HG02885 (cell line): ENCODE measurements around the gene CCT5.
"Not testable (repeated sequence)": the region's sequence is repeated elsewhere in the genome, so short reads cannot be mapped to it uniquely, and the experiment has no call there.

Experiments
- ATAC-seq: cut with Tn5 transposase; IDR thresholded peaks from one replicate; pipeline ENCODE4 v1.9.1; 2021; ENCODE audit warnings: mild to moderate bottlenecking; ENCODE audit not compliant: unreplicated experiment, poor library complexity

The CCT5 gene

DNA sequence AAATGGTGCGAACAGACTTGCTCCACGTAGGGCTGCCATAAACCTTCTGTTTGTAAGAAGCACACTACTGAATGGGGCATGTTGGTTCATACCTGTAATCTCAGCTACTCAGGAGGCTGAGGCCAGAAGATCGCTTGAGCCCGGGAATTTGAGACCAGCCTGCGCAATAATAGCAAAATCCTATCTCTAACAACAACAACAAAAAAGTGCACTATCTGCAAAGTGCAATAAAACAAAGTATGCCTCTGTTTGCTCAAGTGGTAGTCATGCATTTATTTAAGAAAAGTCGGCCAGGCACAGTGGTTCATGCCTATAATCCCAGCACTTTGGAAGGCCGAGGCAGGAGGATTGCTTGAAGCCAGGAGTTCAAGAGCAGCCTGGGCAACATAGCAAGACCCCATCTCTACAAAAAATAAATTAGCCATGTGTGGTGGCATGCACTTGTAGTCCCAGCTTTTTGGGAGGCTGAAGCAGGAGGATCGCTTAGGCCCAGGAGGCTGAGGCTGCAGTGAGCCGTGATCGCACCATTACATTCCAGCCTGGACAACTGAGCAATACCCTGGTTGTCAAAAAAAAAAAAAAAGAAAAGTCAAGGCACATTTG lies 5.6 kb upstream of the CCT5 start:
- no peak for ATAC-seq

DNA sequence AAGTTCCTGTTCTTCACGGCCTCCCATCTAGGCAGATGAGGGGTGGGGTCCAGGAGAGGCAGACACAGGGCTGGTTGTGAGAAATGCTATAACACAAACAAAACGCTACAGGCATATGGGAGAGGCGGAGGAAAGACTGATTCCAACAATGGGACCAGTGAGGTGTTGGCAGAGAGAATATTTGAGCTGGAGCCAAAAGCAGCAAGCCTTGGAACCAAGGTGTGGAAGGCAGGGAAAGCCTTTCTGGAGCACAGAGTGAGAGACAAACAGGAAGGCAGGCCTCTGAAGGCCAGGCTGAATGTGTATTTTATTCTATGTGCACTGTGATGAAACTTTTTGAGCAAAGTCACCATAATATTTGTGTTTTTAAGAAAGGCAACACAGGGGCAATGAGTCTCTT lies 3.3 kb upstream of the CCT5 start:
- ATAC-seq: no peak

DNA sequence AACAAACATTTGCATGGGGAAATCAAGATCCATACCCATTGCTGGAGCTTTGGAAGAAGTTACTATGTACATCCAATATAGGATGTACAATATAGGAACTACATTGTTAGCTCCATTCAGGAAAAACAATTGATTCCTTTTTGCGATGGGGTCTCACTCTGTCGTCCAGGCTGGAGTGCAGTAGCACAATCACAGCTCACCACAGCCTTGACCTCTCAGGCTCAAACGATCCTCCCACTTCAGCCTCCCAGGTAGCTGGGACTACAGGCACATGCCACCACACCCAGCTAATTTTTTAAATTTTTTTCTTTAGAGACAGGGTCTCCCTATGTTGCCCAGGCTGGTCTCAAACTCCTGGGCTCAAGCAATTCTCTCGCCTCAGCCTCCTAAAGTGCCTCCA lies 2.9 kb upstream of the CCT5 start:
- not testable (repeated sequence) for ATAC-seq

DNA sequence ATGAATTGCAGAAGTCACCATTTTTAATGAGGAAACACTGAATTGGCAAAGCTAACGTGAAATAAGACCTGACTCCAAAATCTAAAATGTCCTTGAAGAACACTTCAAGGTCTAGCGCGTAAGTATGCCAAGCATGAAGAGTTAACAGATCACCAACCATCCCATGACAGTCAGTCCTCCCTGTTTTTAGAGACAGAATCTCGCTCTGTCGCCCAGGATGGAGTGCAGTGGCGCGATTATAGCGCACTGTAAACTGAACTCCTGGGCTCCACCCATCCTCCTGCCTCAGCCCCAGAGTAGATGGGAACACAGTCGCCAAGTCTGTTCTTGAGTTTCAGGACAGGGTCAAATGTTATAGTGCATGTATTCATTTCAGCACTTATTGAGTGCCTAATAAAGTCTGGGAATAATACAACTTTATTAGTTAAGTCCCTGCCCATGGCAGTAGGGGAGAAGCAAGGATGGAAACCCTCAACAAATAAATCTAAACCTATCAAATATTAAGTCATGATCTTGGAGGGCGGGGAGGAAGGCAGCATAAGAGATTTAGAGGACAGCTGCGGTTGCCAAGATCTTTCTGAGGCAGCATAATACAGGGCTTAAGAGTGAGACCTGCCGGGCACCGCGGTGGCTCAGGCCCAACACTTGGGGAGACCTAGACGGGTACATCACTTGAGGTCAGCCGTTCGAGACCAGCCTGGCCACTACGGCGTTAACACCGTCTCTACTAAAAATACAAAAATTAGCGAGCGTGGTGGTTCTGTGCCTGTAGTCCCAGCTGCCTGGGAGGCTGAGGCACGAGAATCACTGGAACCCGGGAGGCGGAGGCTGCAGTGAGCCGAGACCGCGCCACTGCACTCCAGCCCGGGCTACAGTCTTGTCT lies 1.5 kb upstream of the CCT5 start:
- peak; percentile 6 for ATAC-seq

DNA sequence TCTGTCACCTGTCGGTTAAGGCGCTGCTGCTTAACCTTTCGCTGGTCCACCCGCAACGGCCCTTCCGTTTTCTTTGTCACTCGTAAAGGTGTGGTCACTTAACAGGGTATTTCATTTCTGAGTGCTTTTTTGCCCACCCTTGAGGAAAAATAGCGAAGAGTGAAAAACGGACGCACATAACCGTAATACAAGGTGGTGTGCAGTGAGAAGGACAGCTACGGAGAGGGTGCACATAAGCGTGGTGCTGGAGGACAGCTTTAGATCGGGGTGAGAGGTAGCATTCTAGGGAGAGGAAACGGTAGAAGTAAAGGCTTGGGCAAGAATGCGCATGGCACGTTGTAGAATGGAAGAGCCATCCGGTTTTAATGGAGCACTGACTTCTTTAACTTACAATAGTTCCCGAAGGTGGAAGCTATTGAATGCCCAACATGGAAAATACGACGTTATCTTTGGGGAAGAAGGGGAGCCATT lies 761 bp downstream of the CCT5 start:
- peak; percentile 11 for ATAC-seq

DNA sequence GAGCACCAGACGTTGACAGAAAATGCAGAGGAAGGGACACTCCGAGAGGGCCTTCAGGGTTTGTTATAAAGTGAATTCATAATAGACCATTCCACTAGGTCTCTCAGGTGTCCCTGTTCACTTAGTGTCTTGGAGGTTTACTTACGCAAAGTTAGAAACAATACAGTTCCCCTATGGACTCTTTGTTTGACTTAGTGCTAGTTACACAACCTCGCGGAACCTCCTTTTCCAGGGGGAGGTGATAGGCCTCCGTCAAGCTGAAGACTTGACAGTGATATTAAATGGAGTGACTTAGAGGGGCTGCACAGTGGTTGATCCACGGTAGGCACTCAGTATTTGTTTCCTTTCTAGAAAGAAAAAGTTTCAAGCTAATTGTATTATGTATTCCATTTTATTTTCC lies 1.3 kb downstream of the CCT5 start:
- no peak for ATAC-seq

DNA sequence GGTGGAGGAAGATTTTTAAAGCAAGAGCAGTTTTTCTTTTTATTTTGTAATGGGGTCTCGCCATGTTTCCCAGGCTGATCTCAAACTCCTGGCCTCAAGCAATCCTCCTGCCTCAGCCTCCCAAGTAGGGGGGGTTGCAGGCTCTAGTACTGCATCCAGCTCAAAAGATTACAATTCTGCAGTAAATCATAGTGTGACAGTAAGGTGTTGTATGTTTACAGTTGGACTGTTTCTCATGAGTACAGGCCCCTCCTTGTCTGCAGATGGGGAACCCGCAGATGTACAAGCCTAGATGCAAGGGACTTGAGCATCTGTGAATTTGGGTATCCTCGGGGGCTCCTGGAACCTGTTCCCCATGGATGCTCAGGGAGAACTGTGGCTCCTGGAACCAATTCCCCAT lies 3.3 kb downstream of the CCT5 start:
- ATAC-seq: no peak

DNA sequence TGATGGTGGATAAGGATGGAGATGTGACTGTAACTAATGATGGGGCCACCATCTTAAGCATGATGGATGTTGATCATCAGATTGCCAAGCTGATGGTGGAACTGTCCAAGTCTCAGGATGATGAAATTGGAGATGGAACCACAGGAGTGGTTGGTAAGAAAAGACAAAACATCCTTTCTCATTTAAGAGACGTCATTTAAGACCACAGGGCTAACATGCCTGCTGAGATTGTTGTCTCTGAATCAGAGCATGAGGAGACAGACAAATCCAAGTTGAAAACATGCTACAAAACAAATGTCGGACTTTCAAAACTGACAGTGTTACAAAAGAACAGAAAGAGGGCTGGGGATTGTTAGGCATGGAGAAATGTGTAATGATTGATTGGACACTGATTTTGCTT lies 4.6 kb downstream of the CCT5 start:
- no peak for ATAC-seq

DNA sequence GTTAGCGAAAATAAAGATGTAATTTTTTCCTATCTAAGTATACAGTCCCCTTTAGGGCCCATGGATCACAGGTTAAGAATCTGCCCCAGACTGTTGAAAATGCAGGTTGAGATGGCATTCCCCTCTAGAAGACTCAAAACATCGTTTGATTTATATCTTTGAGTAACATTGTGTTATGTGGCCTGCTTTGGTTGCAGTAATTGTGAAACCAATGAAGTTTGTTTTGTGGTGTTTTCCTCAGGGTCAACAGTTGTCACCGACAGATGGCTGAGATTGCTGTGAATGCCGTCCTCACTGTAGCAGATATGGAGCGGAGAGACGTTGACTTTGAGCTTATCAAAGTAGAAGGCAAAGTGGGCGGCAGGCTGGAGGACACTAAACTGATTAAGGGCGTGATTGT lies 7.8 kb downstream of the CCT5 start:
- ATAC-seq: no peak

DNA sequence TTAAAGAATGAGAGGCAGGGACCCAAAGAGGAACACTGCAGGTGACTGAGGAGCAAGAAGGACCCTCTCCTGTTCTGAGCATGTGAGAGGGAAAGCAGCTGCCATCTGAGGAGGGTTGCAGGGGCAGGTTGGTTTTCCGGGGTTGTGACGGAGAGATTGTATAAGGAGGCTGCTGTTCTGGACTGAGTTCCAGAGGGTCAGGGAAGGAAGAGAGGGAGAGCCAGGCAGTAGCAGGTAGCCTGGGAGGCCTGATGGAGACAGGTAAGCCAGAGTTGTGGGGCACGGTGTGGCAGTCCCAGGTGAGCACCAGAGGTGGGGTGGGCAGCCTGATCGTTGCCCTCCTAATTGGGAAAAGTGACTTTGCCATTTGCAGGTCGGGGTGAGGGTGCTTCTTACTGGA lies 9.8 kb downstream of the CCT5 start:
- no peak for ATAC-seq

DNA sequence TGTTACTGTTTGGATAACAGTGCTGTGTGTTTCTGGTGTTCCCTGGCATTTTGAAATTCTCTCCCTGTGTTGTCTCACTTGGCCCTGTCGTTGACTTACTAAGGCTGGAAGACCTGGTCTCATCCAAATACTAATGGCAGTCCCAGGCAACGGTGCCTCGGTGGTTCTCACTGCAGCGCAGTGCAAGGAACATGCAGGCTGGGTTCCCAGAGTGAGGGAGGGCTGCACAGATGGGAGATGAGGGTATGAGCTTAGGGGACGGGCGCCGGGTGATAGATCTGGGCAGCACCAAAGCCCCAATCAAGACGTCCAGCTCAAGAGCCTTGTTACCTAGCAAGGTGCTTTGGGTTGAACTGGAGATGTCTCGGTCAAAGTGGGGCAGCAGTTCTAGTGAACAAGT lies 11.0 kb downstream of the CCT5 start:
- ATAC-seq: no peak

DNA sequence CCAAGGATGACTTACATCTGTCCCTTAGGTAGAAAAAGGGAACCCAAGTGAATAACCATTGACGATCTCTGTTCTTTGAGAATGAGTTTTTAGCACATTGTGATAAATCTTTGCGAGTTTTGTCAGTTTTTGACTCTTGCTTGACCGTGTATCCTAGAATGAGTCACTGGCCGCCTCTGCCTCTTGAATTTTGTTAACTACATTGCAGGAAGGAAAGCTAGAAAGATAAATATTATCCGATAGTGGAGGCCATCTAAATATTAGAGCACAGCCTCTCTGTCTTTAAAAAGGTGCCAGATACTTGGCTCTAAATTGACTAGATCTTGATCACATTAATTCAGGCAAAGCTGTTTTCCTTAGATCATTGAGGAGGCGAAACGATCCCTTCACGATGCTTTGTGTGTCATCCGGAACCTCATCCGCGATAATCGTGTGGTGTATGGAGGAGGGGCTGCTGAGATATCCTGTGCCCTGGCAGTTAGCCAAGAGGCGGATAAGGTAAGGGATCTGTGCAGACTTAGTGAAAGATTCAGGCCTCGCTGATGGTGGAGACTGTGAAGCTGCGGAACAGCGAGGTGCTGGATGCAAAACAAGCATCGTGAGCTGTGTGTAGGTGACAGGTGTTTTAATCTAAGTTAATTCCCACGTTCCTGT lies 12.2 kb downstream of the CCT5 start:
- ATAC-seq: no peak

DNA sequence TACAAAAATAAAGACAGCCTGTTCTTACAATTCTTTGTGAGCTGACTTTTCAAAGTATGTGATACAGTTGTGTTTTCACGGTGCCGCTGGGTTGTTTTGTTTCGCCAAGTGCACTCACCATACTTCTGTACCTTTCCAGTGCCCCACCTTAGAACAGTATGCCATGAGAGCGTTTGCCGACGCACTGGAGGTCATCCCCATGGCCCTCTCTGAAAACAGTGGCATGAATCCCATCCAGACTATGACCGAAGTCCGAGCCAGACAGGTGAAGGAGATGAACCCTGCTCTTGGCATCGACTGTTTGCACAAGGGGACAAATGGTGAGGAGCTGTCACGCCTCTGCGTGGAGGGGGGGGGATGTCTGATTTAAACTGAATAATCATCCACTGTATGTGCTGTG lies 12.9 kb downstream of the CCT5 start:
- ATAC-seq: no peak

DNA sequence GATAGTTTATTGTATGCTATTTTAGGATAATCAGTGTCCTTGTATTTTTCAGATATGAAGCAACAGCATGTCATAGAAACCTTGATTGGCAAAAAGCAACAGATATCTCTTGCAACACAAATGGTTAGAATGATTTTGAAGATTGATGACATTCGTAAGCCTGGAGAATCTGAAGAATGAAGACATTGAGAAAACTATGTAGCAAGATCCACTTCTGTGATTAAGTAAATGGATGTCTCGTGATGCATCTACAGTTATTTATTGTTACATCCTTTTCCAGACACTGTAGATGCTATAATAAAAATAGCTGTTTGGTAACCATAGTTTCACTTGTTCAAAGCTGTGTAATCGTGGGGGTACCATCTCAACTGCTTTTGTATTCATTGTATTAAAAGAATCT lies 14.5 kb downstream of the CCT5 start:
- no peak for ATAC-seq

DNA sequence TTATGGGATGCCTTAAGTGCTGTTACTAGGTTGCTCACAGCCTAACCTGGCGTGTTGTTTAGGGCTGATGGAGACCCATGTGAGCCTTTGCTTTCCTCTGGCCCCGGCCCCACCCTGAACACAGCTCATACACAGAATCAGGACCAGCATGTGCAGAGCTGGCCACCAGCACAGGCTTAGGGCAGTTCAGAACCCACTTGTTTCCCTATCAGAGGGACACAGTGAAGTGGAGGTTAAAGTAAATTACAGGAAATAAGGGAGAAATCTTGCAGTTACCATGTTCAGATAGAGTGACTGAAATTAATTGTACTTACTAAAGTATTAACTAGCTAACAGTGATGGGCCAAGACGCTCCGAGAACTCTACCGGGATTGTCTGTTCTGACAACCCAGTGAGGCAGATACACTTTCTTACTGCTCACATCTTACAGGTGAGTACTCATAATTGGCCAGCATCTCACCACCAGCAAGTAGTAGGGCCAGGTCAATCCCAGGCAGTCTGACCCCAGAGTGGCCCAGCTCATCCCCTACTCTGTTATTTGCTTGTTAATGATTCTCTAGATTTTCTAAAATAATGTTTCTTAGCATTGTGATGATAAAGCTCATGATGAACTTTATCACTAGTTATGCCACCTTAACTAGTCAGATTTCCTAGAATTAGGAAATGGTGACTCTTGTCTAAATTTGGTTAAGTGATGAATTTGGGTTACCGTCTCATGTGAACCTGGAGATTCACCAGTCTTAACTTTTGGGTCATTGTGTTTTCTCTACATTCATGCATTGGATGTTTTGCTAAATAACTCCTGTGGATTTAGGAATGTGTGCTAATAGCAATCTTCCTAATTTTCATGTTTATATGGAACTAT lies 15.4 kb downstream of the CCT5 start:
- ATAC-seq: peak; percentile 32

DNA sequence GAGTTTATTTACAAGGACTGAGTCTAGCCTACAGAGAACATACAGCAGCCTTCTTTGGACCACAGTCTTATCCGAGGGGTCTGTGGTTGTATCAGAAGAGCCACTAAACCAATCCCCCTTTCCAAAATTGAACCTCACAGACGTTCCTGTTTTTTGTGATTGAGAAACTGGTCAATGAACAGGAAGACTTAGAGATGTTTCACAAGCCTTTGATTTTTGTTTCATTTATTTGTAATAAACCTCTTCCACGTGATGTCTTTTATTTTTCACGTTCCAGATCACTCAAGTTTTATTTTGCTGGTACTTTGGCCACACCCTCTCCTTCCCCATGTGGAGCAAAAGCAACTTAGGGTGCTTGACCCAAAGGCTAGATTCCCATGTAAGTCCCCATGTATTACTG lies 16.1 kb downstream of the CCT5 start:
- no peak for ATAC-seq

DNA sequence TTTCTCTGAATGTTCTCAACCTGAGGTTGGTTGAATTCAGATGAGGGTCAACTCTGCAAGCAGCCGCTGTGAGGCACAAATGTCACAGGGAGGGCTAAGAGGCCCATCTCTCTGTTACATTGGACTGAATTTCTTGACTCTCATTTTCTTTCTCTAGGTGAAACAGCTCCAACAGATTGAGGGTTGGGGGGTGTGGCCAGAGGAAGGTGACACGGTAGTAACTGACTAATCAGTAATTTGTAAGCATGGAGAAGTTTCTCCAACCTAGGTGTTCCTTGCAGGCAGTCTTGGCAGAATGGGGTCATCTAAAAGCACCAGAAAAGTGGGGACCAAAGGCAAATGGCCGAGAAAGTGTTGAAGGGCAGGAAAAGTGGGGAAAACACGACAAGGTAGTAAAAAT lies 16.8 kb downstream of the CCT5 start:
- ATAC-seq: no peak

DNA sequence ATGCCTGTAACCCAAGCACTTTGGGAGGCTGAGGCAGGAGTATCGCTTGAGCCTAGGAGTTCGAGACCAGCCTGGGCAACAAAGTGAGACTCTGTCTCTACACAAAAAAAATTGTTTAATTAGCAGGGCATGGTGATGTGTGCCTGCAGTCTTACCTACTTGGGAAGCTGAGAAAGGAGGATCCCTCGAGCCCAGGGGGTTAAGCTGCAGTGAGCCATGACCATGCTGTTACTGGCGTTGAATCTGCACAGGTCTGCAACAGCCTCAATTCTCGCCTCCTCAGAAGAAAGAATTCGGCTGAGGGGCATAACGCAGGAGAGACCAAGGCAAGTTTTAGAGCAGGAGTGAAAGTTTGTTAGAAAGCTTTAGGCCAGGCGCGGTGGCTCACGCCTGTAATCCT lies 18.0 kb downstream of the CCT5 start:
- ATAC-seq: no peak

DNA sequence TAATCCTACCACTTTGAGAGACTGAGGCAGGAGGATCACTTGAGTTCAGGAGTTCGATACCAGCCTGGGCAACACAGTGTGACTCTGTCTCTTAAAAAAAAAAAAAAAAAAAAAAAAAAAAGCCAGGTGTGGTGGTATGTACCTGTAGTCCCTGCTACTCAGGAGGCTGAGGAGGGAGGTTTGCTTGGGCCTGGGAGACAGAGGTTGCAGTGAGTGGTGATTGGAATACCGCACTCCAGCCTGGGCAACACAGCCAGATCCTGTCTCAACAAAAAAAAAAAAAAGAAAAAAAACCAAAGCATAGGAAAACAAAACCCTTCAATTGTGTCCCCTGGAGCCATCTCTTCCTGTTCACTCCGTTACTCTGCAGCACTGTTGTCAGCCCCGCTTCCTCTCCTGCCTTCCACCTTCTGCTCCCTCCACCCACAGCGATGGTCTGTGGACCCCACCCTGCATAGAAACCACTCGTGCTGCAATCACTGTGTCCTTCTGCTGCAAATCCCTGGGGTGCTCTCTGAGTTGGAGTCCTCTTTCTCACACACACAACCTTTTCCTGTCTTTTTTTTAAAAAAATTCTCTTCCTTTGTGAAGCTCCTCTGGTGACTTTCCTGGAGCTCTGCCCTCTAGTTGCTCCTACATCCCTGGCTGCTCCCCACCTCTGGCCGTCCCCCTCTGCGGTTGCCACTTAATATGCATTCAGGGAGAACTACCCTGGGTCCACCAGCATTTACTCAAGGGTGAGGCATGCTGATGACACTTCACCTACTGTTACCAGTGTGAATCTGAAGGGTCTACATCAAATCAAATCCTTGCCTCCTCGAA lies 22.2 kb downstream of the CCT5 start:
- no peak for ATAC-seq

DNA sequence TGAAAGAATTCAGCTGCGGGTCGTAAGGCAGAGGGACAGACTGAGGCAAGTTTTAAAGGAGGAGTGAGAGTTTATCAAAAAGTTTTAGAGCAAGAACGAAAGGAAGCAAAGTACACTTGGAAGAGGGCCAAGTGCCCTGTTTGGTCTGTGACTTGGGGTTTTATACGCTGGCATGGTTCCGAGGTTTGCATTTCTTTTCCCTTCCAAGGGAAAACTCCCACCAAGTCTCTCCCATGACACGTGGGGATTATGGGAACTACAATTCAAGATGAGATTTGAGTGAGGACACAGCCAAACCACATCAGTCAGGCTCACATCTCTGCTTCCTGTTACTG lies 22.8 kb downstream of the CCT5 start:
- ATAC-seq: not testable (repeated sequence)
